ENCODE data around the gene PPP2R5C.
A peak's percentile ranks its signal among the peaks of the same experiment; 100 is the strongest.

PPP2R5C gene

DNA sequence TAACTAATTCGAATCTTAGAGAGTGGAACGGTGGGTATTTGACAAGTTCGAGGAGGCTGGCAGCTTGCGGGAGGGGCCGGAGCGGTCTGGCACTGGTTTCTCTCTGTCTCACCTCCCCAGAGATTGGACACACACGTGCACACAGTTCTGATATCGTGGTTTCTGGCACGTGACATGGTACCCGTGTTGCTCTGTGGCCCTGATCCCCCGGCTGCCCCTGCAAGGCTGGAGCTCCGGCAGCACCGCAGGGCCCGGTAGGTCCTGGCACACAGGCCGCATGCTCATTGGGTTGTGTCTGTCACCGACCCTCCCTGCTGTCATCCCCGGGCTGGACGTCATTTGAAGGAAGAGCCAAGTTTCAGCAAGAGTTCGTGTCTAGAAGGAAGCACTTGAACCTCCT lies 82.7 kb downstream of the PPP2R5C start:
- no peak for DNase-seq

DNA sequence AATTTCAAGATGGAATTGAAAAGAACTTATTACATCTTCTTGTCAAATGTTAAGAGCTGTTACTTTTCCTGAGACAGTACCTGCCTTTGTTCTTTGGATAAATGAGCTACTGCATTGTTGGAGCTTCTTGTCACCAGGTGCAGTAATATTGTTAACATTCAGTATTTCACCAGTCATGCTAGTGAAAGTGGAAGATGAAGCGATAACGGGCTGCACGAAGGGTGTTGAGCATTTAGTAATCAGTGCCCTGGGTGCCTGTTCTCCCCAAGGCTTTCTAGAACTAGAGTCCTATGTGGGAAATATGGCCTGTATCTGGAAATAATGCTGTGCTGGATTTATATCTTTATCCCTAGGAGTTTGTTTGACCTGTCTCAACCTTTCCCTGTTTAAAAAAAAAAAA lies 83.2 kb downstream of the PPP2R5C start:
- DNase-seq = no peak

DNA sequence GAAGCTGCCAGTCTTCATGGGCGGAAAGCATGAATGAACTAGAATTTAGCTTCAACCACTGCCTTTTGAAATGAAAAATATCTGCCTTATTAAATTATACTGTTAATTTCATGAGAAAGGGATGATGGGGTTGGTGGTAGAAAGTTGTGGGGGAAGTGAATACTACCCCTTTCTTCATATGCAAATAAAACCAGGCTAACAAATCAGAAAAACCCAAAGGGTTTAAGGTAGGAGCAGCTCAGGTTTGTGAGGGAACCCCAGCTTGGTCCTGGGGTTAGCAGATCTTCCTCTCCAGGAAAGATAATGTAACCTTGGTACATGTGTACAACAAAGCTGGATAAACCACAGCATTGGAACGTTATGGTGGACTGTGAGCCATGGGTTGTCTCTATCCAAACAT lies 84.0 kb downstream of the PPP2R5C start:
- no peak for DNase-seq

DNA sequence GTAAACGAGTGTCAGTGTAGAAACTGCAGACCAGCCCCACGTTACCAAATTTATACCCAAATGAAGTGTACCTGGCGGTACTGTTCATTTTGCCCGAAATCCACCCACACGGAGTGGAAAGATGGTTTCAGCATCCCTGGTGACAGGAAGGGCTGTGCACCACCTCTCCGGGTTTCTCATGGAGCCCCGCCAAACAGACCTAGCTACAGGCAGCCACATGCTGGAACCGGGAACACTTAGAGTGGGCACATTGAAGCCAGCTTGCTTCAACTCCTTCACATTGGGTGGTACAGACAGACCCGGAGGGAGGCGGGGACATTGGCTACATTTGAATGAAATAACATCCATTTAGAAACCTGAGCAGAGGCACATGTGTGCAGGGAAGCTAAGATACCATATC lies 84.4 kb downstream of the PPP2R5C start:
- no peak for DNase-seq

DNA sequence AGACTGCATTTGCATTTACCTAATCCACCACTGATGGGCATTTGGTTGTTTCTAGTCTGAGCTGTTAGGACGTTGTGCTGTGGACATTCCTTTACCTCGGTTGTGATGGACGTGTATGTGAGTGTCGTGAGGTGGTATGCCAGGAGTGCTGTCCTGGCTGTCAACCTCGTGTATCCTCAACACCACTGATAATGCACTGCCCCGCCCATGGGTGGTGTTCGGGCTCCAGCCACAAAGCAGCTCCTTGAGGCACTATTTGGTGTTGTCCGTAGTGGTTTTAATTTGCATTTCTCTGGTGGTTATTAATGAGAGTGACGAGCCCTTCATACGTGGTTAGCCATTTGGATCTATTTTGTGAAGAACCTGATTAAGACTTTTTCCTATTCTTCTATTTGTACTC lies 87.6 kb downstream of the PPP2R5C start:
- no peak for DNase-seq

DNA sequence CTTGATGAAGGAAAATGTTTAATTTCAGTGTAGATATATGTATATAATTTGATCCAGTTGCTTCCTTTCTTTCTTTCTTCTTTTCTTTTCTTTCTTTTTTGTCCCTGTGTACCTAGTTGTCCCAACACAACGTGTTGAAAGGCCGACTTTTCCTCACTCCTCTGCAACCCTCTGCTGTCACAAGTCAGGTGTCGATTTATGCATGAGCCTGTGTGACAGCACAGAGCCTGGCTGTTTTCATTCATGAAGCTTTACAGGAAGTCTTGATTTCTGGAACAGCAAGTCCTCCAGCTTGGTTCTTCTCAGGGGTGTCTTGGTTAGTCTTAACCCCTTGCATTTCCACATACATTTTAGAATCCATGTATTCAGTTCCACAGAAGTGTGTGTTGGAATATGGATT lies 88.1 kb downstream of the PPP2R5C start:
- DNase-seq = no peak

DNA sequence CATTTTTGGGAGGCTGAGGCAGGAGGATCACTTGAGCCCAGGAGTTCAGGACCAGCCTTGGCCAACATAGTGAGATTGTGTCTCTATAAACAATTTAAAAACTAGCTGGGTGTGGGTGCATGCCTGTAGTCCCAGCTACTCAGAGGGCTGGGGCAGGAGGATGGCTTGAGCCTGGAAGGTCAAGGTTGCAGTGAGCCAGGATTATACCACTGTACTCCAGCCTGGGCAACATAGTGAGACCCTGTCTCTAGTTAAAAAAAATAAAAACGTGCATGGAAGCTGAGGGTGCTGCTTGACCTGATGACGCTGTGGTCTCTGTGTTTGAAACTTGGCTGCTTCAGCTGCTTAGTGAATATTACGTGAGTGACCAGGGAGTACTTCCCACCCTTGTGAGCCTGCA lies 89.7 kb downstream of the PPP2R5C start:
- no peak for DNase-seq

DNA sequence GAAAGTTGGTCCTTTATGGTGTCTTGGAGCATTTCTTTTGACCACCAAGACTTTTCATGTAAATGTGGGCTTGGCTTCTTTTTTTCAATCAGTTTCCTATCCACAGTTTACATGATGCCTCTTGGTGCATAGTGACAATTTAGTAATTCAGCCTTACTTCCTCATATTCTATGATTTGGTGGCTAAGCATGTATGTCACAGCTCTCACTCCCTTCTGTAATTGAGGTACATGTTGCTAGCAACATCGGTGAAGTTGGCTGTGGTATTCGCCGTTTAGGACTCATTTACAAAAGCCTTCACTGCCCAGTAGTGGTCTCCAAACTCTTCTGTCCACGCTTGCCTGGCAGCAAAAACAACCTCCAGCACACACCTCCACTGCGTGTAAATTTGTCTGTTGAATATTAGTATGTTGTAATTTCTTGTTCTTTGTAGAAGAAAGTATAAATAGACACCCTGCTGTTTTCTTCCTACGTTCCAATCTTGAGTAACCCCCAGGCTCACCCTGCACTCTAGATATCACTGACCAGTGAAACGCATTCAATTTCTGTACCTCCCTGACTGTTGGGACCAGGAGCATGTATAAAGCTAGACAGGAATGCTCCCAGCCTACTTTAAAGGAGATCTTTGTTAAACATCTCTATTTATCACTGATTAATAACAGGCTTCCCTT lies 90.4 kb downstream of the PPP2R5C start:
- DNase-seq = no peak

DNA sequence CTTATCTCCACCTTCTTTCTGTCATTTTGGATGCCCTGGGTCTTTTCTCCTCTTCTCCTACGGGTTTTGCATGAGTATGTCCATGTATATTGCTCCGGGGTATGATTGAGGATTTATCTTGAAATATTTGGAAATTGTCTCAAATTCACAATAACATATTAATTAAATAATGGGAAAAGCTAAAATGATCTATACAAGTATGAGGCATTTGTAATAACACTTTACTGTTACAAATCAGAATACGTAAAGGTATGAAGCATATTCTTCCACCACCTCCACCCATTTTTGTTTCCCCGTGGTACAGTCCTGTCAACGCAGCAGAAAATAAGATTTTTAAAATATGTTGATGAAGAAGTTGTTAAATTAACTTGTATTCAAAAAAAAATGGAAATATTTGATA lies 91.3 kb downstream of the PPP2R5C start:
- no peak for DNase-seq

DNA sequence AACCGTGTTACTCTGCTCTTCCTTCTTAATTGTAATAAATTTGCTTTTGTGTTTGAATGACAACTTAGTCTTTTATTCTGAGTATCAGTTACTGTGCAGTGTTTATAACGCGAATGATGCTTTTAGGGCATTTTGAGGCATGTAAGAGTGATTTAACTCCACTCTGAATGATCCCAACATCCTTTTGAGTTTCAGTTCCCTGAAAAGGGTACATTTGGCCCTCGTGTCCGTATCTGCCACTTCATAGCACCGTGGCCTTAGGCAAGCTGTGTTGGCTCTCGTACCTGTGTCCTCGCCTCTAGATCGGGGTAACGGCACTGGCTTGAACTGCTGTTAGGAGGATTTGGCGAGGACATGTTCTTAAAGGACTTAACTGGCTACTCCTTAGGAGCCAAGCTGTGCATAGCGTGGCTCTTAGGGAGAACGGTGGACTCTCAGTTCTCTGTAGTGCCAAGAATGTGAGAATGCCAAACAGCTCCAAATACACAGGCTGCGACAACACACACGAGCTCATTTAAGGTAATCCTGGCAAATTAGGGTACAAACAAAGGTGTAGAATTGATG lies 92.0 kb downstream of the PPP2R5C start:
- DNase-seq = no peak

DNA sequence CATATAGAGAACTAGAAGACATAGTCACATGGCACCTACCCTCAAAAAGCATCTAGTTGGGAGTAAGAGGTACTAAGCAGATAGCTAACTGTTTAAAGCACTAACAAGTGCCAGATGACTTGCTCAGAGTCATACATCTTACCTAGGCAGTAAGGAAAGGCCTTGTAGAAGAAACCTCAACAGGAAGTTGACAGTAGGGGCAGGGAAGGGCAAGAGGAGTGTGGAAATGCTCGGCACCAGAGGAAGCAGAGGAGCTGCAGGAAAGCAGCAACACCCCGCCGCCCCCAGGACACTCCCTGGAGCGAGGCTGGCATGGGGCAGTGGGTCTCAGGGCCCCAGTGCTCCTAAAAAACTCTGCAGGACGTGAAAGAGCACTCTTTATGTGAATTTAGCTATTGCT lies 92.9 kb downstream of the PPP2R5C start:
- no peak for DNase-seq

DNA sequence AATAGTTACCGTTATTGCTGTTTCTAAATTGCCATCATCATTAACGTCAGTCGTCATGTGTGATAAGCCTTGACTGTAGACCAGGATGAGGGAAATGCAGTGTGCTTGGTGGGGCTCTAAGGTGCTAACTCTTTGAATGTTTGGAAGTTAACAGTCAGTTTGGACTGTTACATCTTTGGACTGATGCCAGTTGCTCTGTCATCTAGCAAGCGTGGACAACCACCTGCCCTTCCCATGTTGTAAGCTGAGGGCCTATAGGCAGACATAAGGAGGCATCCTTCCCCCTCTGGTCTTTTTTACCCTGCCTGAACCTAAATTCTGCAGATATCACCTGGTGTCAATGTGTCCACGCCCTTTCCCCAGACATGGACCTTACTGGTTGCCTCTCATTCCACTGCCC lies 94.4 kb downstream of the PPP2R5C start:
- no peak for DNase-seq

DNA sequence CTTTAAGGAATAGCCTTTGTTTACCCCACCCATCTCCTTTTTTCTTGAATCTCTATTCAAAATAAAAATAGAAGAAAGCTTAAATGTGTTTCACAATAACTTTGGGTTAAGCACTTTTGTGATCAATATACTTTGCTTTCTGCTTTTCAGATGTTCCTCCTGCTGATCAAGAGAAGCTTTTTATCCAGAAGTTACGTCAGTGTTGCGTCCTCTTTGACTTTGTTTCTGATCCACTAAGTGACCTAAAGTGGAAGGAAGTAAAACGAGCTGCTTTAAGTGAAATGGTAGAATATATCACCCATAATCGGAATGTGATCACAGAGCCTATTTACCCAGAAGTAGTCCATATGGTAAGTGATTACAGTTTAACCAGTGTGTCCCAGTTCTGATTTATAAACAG lies 95.0 kb downstream of the PPP2R5C start:
- no peak for DNase-seq

DNA sequence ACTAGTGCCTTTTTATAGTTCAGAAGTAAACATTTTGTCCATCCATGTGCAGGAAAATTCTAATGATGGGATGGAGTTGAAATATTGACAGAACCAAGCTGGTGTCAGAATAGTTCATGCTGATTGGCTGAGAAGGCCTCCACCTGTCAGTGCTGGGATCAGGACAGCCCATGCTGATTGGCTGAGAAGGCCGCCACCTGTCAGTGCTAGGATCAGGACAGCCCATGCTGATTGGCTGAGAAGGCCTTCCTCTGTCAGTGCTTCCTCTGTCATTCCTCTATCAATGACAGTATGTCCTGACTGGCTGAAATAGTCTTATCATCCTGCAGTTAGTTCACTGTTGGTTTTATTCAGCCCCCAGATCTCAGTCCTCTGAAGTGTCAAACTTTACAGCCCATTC lies 95.7 kb downstream of the PPP2R5C start:
- no peak for DNase-seq

DNA sequence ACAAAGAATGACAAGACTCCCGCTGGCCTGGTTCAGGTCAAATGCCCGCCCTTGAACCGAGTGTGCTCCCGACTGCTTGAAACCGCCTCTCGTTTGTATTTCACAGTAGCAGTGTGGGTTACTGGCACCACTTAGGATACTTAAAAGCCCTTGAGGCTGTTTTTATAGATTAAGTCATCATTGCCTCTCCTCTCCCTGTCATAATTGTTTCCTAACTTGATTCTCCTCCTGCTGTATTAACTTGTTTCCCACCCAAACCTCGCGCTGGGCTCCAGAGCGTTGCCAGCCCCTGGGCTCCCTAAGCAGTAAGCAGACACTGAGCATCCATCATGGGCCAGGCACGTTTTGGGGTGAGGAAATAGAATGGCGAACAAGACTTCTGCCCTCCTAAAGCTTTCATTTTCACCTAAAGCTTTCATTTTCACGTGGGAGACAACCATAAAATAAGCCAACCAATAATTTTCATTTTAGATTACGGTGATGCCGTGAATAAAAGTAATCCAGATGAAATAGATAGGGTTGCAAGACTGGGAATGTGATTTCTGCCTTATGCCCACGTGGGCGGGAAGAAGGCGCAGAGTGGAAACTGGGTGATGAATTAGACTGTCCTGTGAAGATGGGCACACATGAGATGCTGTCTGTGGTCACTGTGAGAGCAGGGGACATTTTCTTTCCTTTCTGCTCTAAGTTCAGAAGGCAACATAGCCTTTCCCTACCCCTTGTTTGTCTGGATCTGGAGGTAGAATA lies 97.5 kb downstream of the PPP2R5C start:
- DNase-seq = no peak

DNA sequence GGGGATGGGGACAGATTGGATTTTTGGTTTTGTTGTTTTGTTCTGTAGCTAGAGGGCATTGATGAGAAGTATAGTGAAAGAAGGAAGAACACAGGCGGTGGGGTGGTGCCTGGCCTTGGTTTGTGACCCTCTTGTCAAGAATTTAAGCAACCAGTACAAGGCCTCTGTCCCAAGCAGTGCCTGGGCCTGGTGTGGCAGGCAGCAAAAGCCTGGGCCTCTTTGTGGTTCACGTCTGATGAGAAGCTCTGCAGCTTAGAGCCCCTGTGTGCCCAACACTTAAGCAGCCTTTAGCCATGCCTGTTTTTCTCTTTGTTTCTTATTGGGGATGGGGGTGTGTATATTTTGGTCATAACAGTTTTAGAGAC lies 98.0 kb downstream of the PPP2R5C start:
- no peak for DNase-seq

DNA sequence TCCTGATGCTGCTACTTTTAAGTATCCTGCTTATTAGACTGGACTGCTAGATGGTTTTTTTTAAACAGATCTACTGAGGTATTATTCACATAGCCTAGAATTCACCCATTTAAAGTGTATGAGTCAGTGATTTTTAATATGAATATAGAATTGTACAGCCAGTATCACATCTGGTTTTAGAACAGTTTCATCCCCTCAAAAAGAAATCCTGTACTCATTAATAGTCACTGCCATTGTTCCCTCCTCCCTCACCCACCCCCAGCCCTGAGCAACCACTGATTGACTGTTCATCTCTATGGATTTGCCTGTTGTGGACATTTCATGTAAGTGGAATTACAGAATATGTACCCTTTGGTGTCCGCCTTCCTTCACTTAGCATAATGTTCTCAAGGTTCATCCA lies 98.4 kb downstream of the PPP2R5C start:
- no peak for DNase-seq

DNA sequence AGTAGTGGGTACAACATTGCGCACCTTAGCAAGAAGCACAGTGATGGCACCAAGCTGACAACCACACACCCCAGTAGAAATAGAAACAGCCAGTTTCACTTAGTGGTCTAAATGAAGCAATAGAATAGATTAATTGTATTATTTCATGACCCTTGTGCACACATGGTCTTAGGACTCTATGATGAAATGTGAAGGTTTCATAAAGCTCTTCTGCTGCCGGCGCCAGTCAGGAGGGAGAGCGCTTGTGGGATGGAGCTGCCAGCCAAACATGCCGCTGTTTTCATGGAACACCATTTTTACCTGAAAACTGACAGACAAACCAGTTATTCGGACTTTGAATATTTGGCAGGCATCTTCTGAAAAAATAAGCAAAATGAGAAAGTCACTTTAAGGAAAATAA lies 100.0 kb downstream of the PPP2R5C start:
- DNase-seq = no peak

DNA sequence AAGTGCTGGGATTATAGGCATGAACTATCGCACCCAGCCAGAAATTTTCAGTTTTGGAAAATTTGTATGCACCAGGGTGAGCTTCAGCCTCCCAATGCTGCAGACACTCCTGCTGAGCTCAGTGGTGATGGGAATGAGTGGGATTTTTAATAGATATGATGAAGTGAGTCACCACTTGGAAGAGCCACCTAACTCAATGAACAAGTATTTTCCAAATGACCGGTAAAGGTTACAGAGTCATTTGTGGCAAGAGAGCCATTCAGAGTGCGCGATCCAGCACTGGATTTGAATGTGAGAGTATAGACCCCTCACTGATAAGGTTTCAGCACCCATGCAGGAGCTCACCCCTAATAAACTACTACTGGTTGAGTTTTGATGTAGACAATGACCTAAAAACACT lies 100.7 kb downstream of the PPP2R5C start:
- peak; percentile 15 for DNase-seq

DNA sequence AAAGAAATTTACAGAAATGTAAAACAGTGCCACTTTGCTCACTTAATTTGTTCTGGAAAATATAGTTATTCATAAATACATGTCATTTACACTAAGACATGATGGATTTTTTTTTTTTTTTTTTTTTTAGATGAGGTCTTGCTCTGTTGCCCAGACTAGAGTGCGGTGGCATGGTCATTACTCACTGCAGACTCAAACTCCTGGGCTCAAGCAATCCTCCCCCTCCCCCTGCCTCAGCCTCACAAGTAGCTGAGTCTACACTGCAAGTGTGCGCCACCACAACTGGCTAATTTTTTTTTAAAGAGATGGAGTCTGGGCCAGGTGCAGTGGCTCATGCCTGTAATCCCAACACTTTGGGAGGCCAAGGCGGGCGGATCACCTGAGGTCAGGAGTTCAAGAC lies 101.2 kb downstream of the PPP2R5C start:
- DNase-seq = no peak

DNA sequence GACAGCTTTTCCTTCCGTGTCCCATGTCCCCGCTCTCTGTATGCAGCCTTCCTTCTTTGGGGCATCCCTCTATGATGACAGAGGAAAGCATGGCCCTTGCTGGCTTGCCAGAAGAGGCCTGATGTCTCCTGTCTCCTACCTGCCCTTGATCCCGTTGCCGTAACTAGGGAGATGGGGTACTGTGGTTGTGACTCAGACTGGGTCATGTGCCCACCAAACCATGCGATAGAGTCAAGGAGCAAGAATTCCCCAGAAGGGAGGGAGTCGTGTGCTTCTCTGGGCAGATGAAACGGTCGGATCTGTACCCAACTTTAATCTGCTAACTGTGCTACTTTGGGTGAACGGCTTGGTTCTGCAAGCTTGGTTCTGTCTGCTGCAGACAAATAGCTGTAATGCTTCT lies 103.8 kb downstream of the PPP2R5C start:
- DNase-seq = no peak

DNA sequence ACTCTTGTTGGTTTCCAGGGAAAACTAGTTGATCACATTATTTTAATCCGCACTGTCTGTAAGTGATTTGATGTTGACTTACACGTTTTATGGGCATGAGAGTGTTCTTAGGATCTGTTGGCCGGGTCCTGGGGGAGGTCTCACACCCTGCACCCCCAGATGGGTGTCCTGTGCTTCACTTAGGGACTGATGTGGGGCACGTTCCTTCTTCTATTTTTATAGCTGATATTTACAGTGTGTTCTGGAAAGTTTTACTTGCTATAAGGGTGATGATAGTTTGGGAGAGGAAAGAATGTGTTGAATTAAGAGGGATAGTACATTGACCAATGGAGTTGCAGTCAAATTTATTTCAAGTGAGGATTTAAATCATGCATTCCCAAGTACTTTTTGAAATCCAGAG lies 106.3 kb downstream of the PPP2R5C start:
- DNase-seq = no peak

DNA sequence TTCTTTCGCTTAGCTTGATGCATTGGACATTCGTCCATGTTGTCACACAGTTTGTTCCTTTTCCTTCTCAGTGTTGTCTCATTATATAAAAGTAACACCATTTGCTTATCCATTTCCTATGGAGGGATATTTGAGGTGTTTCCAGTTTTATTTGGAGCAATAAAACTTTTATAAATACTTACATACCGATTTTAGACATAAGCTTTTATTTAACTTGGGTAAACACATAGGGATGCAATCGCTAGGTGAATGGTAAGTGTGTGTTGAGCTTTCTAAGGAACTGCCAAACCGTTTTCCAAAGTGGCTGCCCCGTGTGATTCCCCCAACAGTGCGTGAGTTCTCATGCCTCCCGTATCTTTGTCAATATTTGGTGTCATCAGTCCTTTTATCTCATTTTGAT lies 107.7 kb downstream of the PPP2R5C start:
- no peak for DNase-seq

DNA sequence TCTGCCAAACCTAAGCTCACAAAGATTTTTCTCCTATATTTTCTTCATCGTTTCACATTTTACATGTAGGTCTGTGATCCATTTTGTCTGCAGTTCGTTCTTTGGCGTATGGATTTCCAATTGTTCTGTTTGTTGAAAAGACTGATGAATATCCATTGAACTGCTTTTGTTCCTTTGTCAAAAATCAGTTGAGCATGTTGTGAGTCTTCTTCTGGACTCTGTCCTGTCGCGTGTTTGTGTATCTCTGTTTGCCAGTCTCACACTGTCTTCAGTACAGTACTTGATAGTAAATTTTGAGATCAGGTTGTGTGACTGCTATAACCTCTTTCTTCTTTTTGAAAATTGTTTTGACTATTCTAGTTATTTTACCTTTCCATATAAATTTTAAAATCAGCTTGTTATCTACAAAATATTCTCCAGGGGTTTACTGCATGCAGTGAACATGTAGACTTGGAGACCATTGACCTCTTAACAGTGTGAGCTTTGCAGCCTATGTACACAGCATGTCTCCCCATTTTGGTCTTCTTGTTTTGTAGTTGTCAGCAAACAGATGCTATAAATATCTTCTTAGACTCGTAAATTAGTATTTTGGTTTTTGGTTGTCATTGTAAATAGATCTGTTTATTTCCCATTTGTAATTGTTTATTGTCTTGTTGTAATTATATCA lies 108.9 kb downstream of the PPP2R5C start:
- DNase-seq = no peak

Measured in fibroblast of skin of right quadriceps (primary cell).